Smooth muscle cell (in vitro differentiated cells): Measurements from ENCODE around the gene PLEKHM1. TPM values are rescaled to one million over a fixed set of nuclear protein-coding genes. Genes with fewer than 3 reads are reported as not detected.

ENCODE experiments used
- DNase-seq: peaks from one replicate; lab custom pipeline; 2025; ENCODE audit not compliant: unreplicated experiment; lab: John Stamatoyannopoulos, UW
- H2AFZ ChIP-seq: fragments of 200-600 bp; sonication (generic); 2 replicates; pipeline ENCODE4 v1.6.0; 2016; ENCODE audit warnings: antibody characterized with exemption, low read depth, mild to moderate bottlenecking
- H3F3A ChIP-seq: fragments of 200-600 bp; sonication (generic); 2 replicates; pipeline ENCODE4 v1.6.0; 2017; ENCODE audit warnings: antibody characterized with exemption, low read depth
- H3K27ac ChIP-seq: fragments of 200-600 bp; sonication (generic); 2 replicates; pipeline ENCODE4 v1.5.1; 2016; ENCODE audit warnings: low read depth, mild to moderate bottlenecking
- H3K27me3 ChIP-seq: fragments of 200-600 bp; sonication (generic); 2 replicates; pipeline ENCODE4 v1.6.1; 2016; ENCODE audit warnings: low read depth, mild to moderate bottlenecking
- H3K36me3 ChIP-seq: fragments of 200-600 bp; sonication (generic); 2 replicates; pipeline ENCODE4 v1.5.1; 2016; ENCODE audit warnings: low read depth
- H3K4me1 ChIP-seq: fragments of 200-600 bp; sonication (generic); 2 replicates; pipeline ENCODE4 v1.5.1; 2016; ENCODE audit warnings: low read depth
- H3K4me2 ChIP-seq: fragments of 200-600 bp; sonication (generic); 2 replicates; pipeline ENCODE4 v1.6.0; 2016; ENCODE audit warnings: mild to moderate bottlenecking
- H3K4me3 ChIP-seq: fragments of 200-600 bp; sonication (generic); 2 replicates; pipeline ENCODE4 v1.5.1; 2016; ENCODE audit warnings: mild to moderate bottlenecking
- H3K79me2 ChIP-seq: fragments of 200-600 bp; sonication (generic); 2 replicates; pipeline ENCODE4 v1.6.0; 2016; ENCODE audit warnings: low read depth, mild to moderate bottlenecking
- H3K9ac ChIP-seq: fragments of 200-600 bp; sonication (generic); 2 replicates; pipeline ENCODE4 v1.6.0; 2016; ENCODE audit warnings: low read depth
- H3K9me3 ChIP-seq: fragments of 200-600 bp; sonication (generic); replicated peaks from 2 replicates; pipeline ENCODE4 v1.5.1; 2016; ENCODE audit warnings: low read depth
- H4K20me1 ChIP-seq: fragments of 200-600 bp; sonication (generic); 2 replicates; pipeline ENCODE4 v1.6.0; 2016; ENCODE audit warnings: low read depth
- WGBS: methylation state at CpG from one replicate; pipeline ENCODE4 v1.1.7; 2016; ENCODE audit warnings: low lambda C conversion rate; 5-methylcytosine and 5-hydroxymethylcytosine counted together
- polyA plus RNA-seq: library from polyadenylated mRNA; unstranded; fragments of >200 nt; fragmentation: Nextera tagmentation; extraction: Ambion mirVana; gene quantifications from 2 replicates; pipeline ENCODE4 v1.2.1, GENCODE V29; 2016
- total RNA-seq: library from RNA; depleted of rRNA; stranded (reverse); fragments of >200 nt; gene quantifications from 2 replicates; pipeline ENCODE4 v1.2.3, GENCODE V29; 2014
- TF ChIP-seq, protein P1 (sequence below): fragments of 200-600 bp; sonication (generic); IDR thresholded peaks from 2 replicates; pipeline ENCODE4 v1.5.1; 2017; ENCODE audit warnings: borderline replicate concordance, mild to moderate bottlenecking, antibody characterized with exemption; ENCODE audit not compliant: insufficient read depth, poor library complexity, severe bottlenecking

PLEKHM1 gene
- total and polyA plus RNA-seq, 2 experiments from 2014 or later = 8.7 to 15.1 TPM

DNA sequence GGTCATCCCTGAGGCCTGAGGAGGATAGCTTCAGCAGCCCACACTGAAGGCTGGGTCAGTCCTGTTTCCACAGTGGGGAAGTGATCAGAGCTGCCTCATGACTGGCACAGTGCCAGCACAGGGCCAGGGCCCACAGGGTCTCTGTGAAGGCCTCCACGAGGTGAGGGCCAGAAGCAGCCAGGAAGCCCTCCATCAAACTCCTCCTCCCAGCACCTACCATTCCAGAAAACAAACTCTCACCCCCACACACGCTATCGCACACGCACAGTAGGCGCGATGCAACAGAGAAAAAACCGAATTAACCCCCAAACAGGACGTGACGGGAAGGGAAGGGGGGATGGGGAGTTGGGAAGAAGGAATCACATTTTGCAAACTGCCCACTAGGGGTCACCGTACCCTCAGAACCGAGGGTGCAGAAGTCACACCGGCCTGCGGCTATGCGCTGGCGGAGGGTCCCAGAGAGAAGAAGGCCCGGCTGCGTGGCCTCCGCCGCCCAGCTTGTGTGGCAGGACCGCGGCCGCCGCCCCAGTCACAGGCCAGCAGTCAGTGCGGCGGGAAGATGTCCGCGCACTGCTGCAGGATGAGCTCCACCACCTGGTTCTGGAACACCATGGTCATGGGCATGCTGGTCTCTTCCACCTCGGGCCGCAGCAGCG lies 95.5 kb downstream of the PLEKHM1 start:
- TF ChIP-seq, protein P1, sequence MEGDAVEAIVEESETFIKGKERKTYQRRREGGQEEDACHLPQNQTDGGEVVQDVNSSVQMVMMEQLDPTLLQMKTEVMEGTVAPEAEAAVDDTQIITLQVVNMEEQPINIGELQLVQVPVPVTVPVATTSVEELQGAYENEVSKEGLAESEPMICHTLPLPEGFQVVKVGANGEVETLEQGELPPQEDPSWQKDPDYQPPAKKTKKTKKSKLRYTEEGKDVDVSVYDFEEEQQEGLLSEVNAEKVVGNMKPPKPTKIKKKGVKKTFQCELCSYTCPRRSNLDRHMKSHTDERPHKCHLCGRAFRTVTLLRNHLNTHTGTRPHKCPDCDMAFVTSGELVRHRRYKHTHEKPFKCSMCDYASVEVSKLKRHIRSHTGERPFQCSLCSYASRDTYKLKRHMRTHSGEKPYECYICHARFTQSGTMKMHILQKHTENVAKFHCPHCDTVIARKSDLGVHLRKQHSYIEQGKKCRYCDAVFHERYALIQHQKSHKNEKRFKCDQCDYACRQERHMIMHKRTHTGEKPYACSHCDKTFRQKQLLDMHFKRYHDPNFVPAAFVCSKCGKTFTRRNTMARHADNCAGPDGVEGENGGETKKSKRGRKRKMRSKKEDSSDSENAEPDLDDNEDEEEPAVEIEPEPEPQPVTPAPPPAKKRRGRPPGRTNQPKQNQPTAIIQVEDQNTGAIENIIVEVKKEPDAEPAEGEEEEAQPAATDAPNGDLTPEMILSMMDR = peak; percentile 71
- Histone ChIP-seq H2AFZ (peak overlapping the region; percentile 78), H3K4me2 (peak overlapping the region; percentile 79), H3K9me3 (no peaks in the 10 kb centered on the region), H3K4me3 (peak overlapping the region; percentile 21), H3K4me1 (peaks cover 3% of the 10 kb centered on the region), H3K27ac (no peak overlapping the region), H3K27me3 (no peaks in the 10 kb centered on the region), H3K79me2 (no peaks in the 10 kb centered on the region), H3F3A (no peaks in the 10 kb centered on the region), H4K20me1 (no peaks in the 10 kb centered on the region), H3K36me3 (no peaks in the 10 kb centered on the region), H3K9ac (no peak overlapping the region)
- peak; percentile 25 for DNase-seq
- 22% methylated on average over 30 of the region's 30 CpGs for WGBS

DNA sequence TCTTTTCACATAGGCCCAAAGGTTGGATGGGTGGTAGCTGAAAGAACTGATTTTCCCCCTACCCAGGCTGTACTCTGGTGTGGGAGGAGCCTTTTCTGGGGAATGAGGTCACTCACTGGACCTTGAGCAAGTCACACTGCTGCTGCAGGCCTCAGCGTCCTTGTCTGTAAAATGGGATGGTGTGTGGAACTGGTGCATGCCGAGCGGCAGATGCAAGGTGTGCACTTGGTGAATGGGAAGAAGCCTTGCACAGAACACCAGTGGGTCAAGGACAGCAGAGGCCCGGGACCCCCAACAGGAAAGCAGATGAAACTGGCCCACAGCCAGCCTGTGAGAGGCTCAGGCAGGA lies 96.0 kb downstream of the PLEKHM1 start:
- no peak for DNase-seq
- Histone ChIP-seq H4K20me1 (no peaks in the 10 kb centered on the region), H2AFZ (peak overlapping the region; percentile 78), H3K9me3 (no peaks in the 10 kb centered on the region), H3K27me3 (no peaks in the 10 kb centered on the region), H3K79me2 (no peaks in the 10 kb centered on the region), H3K36me3 (no peaks in the 10 kb centered on the region), H3K4me3 (no peak overlapping the region), H3K27ac (no peak overlapping the region), H3F3A (no peaks in the 10 kb centered on the region), H3K9ac (no peak overlapping the region), H3K4me2 (peak overlapping the region; percentile 79), H3K4me1 (peaks cover 3% of the 10 kb centered on the region)
- 94% methylated on average over 4 of the region's 4 CpGs for WGBS
- TF ChIP-seq, protein P1 = no peak

DNA sequence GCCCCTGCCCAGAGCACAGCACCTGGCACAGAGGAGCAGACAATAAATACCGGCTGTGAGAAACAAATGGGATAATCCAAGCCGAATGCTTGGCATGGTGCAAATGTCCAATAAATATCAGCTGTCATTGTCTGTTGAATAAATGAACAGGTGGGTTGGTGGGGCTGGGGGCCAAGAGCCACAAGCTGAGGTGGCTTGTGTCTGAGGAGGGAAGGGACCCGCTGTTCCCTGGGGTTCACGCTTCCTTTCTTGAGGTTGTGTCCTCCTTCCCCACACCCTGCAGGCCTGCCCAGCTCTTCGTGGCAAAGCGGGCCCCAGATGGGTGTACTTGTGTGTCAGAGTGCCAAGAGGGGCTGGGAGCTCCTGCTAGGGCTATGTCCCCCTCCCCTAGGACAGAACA lies 96.4 kb downstream of the PLEKHM1 start:
- H3K4me1 ChIP-seq = peaks cover 3% of the 10 kb centered on the region
- no peak overlapping the region for H3K4me3 ChIP-seq
- H3K4me2 ChIP-seq = no peak overlapping the region
- no peak overlapping the region for H3K27ac ChIP-seq
- H3K9me3 ChIP-seq = no peaks in the 10 kb centered on the region
- no peak overlapping the region for H2AFZ ChIP-seq
- no peaks in the 10 kb centered on the region for H4K20me1 ChIP-seq
- H3K27me3 ChIP-seq = no peaks in the 10 kb centered on the region
- no peaks in the 10 kb centered on the region for H3K79me2 ChIP-seq
- no peak overlapping the region for H3K9ac ChIP-seq
- WGBS = 95% methylated on average over 6 of the region's 6 CpGs
- DNase-seq = no peak
- TF ChIP-seq, protein P1 = no peak
- no peaks in the 10 kb centered on the region for H3F3A ChIP-seq
- H3K36me3 ChIP-seq = no peaks in the 10 kb centered on the region

DNA sequence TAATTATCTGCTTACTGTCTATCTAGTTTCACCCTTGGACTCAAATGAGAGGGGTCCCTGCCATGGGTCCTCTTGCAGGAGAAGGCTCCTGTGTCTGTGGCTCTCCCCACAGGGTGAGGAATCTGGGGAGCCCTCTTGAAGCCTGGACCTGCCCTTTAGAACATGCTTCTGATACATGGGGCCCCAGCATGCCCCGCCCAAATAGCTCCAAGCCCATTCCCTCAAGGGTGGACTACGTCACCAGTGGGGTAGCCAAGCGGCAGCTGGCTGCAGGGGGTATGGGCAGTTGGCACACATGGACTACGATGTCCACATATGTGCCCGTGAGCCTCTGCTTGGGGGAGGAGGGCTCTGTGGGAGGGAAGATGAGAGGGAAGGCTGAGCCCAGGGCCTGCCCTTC lies 97.1 kb downstream of the PLEKHM1 start:
- H3K4me1 ChIP-seq = peaks cover 3% of the 10 kb centered on the region
- no peaks in the 10 kb centered on the region for H3F3A ChIP-seq
- H3K4me3 ChIP-seq = no peak overlapping the region
- H2AFZ ChIP-seq = no peak overlapping the region
- TF ChIP-seq, protein P1 = no peak
- no peaks in the 10 kb centered on the region for H4K20me1 ChIP-seq
- H3K79me2 ChIP-seq = no peaks in the 10 kb centered on the region
- no peak overlapping the region for H3K27ac ChIP-seq
- no peak for DNase-seq
- no peak overlapping the region for H3K9ac ChIP-seq
- WGBS = 94% methylated on average over 5 of the region's 5 CpGs
- H3K27me3 ChIP-seq = no peaks in the 10 kb centered on the region
- H3K36me3 ChIP-seq = no peaks in the 10 kb centered on the region
- H3K4me2 ChIP-seq = no peak overlapping the region
- no peaks in the 10 kb centered on the region for H3K9me3 ChIP-seq
